Stimulated activated CD4-positive, alpha-beta T cell treated with anti-CD3 and anti-CD28 coated beads, TNF-alpha, amount 100 ng/mL, for 48 hours (primary cell): ENCODE data around the gene SCTR.

Experiments
- DNase-seq, 3 donors: peaks; one replicate each; pipeline ENCODE4 v3.0.0-alpha.2; 2020; ENCODE audit warnings: low read depth in 3 of 3

Gene SCTR

DNA sequence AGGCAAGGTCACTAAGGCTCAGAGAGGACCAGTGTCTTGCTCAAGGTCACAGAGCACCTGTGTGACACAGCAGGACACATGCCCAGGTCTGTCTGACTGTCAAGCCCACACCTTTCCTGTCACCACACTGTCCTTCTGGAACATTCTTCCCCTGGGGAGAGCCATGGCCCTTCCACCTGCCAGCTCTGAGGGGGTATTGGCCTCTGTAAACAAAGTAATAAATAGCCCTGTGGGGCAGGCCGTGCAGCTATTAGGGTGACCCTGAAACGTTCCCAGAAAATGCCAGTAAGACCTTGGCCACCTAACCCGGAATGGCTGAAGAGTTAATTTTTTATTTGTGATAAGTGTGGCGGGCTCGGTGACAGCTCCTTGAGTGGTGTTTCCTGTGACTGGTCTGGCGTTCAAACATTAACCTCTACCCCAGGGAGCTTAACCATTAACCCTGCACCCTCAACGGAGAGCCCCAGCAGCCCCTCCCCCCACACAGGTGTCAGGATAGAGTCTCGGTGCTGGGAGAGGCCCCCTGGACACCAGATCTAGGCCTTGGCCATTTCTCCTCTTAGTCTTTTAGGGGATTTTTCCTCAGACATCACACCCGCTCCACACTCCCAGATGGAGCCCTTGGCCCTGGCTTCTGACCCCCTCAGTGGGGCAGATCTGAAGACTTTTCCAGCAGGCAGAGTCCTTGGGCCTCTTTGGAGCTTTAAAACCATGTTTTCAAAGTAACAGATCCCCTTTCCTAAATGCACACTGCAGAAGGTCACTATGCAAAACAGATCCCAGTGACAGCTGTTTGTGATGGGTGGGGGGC lies 36.6 kb downstream of the SCTR start:
- DNase-seq: no peak

- DNase-seq: no peak
Observed at GRCh38 chr2:119486886-119487285, 37.4 kb downstream of the SCTR start.

DNA sequence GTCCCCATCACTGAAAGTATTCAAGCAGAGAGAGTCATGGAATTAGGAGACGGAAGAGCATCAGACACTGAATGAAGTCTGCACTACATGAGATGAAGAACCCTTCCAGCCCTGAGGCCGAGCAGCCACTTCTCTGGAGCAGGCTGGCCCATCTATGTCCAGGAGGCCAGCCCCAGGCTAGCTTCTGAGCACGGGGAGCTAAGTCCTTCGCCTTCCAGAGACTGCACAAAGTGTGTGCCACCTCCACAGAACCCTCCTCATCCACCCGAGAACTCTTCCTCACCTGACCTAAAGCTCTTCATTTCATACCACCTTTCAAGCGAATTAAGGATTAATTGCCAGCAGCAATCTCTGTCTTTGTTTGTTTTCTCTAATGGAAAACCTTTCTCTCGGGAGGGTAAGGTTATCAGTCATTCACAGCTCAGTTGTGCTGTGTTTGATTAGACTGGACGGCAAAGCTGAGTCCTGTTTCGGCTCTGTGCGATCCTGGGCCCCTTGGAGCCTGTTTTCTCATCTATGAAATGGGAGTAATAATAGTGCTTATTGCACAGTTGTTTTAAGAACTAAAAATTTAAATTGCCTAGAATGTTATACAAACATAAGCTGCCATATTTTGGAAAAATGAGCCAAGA lies 38.0 kb downstream of the SCTR start:
- DNase-seq: no peak

- no peak for DNase-seq
Observed at GRCh38 chr2:119485336-119486110, 38.8 kb downstream of the SCTR start.

DNA sequence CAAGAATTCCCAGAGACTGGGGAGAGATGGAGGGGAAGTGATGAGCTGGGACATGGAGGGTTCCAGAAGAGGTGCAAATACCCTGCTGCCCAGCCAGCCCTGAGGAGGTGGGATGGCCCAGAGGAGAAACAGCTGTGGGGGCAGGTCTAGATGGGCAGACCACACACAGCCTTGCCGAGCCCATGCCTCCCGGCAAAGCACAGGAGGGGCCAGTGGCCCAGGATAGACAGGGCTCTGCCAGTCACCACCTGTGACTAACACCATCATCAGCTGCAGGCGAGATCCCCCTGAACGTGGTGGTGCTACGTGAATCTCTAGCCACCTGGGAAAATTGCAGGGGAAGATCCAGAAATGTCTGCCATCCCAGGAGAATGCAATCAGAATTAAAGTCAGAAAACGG lies 39.4 kb downstream of the SCTR start:
- DNase-seq: no peak

DNA sequence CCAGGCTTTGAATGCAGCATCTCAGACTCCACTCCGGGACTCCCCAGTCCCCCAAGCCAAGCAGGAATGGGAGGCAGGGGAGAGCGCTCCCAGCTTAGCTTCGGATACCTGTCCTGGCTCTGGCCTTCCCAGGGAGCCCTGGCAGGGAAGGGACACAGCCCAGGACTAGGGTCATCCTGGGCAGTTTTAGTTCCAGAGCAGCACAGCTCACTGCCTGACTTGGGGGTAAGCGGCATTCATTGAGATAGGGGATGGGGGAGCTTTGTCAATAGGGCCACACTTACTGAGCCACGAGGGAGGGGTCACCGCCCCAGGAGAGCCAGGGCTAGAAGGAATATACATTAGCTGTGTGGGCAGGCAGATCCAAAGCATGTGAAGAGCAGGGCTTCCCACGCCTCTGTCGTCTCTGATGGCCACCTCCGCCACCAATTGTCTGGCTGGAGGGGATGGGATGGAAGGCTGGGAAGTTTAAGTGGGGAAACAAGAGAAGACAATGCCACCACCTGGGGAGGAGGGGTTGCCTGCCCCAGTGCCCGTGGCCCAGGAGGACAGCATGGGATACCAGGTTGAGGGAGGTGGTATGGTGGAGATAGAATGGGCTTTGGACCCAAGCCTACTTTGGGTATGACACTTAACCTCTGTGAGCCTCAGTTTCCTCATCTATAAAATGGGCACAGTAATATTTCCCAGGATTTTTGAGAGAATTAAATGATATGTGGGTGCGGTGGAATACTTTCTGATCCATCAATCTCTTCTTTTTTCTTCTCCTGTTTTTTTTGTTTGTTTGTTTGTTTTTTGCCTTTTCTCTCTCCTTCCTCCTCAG lies 40.2 kb downstream of the SCTR start:
- DNase-seq: no peak

DNA sequence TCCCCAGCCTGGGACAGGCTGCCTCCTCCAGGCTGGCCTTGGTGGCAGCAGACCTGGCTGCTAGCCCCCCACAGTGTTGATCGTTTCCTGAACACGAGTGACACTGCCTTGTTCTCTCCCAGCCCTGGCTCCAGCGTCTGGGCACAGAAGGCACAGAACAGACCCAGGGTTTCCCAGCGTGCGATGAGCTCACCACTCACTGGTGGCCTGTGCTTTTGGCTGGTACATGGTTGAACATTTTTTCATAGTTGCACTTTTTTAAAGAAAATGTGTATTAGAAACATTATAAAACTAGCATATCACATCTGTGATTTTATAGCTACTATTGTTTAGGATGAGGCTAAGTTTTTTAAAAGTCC lies 40.9 kb downstream of the SCTR start:
- no peak for DNase-seq

GRCh38 chr2:119482481-119483394 lies 41.5 kb downstream of the SCTR start:
- DNase-seq: no peak

DNA sequence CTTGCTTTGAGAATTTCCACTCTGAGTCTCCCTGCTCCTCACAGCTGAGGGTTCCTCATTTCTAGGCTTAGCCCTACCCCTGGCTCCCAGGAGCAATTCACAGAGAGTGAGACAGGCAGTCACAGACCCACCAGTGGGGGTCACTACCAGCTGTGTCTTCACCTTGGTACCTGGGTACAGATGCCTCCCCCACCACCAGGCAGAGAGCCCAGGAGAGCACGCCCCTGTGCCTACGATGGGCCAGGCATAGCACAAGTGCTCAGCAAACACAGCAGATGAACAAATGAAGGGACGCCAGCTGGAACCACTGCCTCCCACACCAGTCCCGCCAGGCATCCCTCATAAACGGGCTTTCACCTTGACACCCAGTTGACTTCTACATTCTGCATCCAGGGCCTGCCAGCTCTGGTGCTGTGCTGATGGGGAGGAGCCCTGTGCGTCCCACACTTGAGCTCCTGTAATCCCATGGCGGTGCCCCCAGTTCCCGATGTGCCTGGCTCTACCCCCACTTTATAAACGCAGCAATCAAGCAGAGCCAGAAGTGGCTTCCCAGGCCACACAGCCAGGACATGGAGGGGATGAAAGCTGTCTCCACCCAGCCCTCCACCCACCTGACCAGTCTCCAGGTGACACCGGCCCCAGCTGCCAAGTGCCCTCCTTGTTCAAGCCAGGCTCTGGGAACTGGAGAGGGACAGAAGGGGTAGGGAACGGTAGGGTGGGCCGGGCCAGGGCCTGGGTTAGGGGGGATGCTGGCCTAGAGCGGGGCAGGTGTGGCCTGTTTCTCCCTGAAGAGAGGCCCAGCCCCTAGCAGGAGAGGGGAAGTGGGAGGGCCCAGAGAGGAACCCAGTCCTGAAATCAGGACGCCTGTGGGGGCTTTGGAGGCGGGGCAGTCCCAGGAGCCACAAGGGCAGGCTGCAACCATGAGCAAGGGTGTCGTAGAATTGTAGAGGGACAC lies 42.5 kb downstream of the SCTR start:
- DNase-seq: no peak

GRCh38 chr2:119480718-119481142 lies 43.6 kb downstream of the SCTR start:
- DNase-seq: no peak

- no peak for DNase-seq
Observed at GRCh38 chr2:119480184-119480583, 44.1 kb downstream of the SCTR start.

GRCh38 chr2:119478978-119479295 lies 45.3 kb downstream of the SCTR start:
- DNase-seq: no peak

DNA sequence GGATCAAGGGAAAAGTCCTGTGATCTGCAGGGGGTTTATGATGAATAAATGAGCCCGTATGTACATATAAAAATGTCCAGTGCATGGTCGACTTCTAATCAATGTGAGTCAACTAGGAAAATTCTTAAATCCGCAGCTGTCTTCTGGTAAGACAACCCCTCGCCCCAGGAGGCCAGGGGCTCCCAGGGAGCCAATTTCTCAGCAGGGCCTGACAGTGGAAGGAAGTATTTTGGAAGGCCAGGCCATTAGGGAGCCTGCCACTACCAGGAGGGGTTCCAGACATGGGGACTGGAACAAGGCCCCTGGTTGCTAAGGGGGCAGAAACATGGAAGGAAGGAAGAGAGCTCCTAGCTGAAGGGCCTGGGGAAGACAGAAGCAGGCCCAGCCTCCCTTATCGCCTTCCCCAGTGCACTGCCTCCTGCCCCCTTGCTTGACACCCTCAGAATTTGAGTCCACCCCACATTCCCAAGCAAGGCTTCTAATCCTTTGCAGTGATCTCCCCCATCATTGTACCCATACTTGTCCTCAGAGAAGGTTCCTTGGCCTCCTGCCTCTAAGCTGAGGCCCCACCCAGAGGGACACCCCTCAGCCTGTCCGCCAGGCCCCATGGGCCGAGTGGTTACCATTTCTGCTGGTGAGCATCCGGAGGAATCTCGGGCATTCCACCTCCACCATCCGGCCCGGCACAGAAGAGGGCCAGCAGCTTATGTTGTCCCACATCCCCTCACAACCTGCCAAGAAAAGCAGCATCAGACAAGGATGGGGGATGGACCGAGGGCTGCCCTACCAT lies 45.9 kb downstream of the SCTR start:
- DNase-seq: no peak

DNA sequence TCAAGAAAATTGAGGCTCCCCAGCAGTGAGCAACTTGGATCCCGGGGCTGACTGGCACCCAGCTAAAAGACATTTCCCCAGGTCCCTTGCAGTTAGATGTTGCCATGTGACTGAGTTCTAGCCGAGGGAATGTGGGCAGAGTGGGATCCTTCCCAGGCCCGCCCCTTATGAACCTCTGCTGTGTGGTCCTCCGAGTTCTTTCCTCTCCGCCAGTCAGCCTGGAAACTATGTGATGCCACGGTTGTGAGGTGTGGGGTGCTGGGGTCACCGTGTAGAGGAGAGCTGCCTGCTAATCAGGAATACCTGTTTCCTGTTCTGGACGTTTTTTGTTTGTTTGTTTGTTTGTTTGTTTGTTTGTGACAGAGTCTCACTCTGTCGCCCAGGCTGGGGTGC lies 47.2 kb downstream of the SCTR start:
- no peak for DNase-seq

- DNase-seq: peak in 2 of 3 donors; percentile 7 to 8
Observed at GRCh38 chr2:119476301-119477112, 47.8 kb downstream of the SCTR start.

- DNase-seq: no peak
Observed at GRCh38 chr2:119475857-119476244, 48.4 kb downstream of the SCTR start.

- no peak for DNase-seq
Observed at GRCh38 chr2:119475225-119475856, 48.9 kb downstream of the SCTR start.
